Stimulated activated CD4-positive, alpha-beta T cell treated with anti-CD3 and anti-CD28 coated beads, Interleukin-12 subunit alpha, Interleukin-12 subunit beta, amount 100 ng/mL, for 24 hours (primary cell): ENCODE measurements around the gene CILP.
"Not testable (repeated sequence)": the region's sequence is repeated elsewhere in the genome, so short reads cannot be mapped to it uniquely, and the experiment has no call there.

Source experiments
- DNase-seq, 2 experiments: peaks; one replicate each; pipeline ENCODE4 v3.0.0-alpha.2; 2020; ENCODE audit warnings: low read depth in 2 of 2

The CILP gene

DNA sequence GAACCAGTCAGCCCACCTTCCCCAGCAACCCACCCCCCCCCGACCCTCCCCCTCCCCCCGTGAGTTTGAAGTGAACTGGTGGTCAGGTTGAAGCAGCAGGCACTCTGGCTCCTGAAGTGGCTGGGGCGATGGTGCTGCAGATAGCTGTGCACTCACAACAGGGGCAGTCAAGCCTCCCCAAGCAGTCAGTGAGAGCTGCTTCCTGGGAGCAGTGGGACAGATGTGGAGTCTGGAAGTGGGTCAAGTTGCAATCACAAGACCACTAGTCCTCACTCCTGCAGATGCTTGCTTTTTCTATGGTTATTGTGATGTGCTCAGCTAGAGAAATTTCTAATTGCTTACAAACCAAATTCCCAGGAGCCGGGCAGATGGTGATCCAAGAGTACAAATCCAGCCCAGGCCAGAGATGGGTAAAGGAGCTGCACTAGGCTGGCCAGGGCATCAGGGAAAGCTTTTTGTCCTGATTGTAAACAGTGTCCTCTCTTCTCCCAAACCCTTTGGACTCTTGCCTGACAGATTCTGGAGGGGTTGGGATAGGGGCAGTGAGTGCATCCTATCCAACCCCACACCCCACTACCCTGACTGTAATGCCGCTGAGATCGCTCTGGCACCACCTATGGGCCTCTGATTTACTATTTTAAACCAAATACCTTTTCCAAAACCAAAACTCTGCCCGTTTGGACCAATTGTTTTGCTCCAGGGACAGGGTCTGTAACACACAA, 16.3 kb downstream of the CILP start:
- no peak for DNase-seq

DNA sequence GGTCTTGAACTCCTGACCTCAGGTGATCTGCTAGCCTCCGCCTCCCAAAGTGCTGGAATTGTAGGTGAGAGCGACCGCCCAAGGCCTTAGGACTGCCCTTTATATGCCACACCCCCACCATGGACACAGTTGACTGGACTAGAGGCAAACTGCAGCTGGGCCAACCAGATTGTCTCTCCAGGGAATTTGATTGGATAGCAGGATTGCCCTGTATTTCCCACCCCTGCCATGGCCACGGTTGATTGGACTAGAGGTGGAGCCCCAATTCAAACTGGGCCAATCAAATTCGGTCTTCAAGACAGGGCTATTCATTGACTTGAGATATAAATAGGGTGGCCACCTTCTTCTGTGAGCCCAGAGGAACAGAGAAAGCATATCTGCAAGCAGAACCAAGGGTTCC, 19.3 kb downstream of the CILP start:
- DNase-seq, result no peak

GRCh38 chr15:65189102-65189740, 22.1 kb downstream of the CILP start:
- no peak for DNase-seq

GRCh38 chr15:65188472-65188871, 22.8 kb downstream of the CILP start:
- not testable (repeated sequence) for DNase-seq

DNA sequence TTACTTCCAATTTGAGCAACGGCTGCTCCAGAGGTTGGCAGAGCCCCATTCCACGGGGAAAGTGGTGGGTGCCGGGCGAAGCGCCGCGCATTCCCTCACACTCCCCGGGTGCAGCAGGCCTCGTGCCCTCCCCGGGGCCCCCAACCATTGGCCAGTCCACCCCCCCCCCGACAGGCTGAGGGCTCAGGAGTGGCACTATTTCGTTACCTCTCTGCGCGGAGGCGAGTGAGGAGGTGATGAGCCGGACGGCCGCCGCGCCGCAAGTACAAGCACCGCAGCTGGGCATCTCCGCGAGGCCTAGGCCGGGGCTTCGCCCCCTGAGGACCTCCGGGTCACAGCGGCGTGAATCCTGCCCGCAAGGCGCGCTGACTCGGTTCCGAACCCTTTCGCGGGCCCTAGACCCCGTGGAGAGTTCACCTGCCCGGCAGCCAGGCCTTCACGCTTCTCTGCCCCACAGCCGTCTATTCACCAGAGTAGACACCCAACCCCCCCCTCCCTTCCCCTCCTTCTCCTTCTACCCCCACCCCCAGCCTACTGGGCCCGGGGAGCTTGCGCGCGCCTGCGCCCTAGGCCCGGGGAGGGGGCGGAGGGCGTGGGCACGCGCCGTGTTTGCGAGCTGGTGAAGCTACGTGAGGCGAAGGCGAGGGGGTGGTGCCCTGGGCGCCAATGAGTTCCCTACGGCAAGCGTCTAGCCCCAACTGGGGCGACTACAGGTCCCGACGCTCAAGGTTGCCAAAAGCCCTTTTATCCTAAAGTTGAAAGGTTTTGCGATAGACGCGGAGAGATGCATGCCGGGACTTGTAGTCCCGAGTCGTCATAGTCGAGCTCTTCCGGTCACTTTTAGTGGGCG, 26.2 kb downstream of the CILP start, which contains the start of gene CLPX:
Gene CLPX (minus strand): TSS at position 475 of the 850 bp plus-strand sequence. CDS start 189 bp downstream, at position 286.
- DNase-seq, result peak; percentile 77

DNA sequence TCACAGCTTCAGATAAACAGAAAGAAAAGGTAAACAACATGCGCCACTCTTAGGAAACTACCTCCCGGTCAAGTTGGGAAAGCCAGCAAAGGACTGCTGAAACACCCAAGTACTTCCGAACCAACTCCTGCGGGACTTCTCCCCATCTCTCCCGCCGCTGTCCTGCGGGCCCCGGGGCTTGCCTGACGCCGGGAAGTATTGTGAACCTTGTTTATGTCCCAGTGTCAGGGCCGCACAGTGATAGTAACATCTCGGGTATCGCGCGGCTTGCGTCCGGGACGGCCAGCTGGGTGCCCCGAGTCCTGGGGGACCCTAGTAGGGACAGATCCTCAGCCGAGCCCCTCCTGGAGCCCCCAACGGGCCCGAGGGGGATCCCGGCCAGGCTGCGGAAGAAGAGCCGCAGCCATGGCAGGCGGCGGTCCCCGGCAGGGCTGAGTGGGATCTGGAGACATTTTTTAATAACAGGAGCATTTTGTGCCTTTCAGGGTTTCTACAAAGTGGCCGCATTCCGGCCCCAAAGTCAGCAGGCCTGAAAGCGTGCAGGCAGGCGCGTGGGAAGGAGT, 26.9 kb downstream of the CILP start:
- DNase-seq, result peak; percentile 6 to 18

- DNase-seq, result no peak
Observed at GRCh38 chr15:65183865-65184159, 27.5 kb downstream of the CILP start.

DNA sequence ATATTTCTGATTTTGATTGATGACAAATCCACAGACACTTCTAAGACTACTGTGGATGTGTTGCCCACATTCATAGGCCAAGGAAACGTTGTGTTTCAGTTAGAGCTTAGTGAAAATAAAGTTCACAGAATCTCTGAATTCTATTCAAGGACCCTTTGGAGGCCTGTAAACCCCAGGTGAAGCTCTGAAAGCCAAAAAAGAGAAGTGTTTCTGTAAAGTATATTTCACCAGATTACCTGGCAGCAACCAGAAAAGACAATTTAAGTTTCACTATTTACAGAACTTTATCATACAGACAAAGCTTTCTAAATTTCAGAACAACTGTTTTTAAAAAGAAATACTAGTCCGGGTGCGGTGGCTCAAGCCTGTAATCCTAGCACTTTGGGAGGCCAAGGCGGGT, 28.7 kb downstream of the CILP start:
- no peak for DNase-seq

GRCh38 chr15:65181582-65182353, 29.5 kb downstream of the CILP start:
- not testable (repeated sequence) for DNase-seq

- DNase-seq, result no peak
Observed at GRCh38 chr15:65180167-65180566, 31.1 kb downstream of the CILP start.

DNA sequence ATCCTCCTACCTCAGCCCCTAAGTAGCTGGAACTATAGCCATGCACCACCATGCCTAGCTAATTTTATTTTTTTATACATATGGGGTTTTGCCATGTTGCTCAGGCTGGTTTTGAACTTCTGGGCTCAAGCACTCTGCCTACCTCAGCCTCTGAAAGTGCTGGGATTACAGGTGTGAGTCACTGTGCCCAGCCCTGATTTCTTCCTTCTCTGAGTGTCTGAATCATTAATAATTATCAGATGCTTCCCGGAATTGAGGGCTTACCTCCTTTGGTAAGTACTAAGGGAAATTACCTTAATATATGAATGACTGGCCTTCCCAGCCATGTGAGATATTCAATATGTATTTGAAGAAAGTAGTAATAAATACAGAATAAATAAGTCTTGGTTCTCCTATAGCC, 33.4 kb downstream of the CILP start:
- DNase-seq, result no peak

GRCh38 chr15:65176056-65176455, 35.2 kb downstream of the CILP start:
- DNase-seq, result no peak

DNA sequence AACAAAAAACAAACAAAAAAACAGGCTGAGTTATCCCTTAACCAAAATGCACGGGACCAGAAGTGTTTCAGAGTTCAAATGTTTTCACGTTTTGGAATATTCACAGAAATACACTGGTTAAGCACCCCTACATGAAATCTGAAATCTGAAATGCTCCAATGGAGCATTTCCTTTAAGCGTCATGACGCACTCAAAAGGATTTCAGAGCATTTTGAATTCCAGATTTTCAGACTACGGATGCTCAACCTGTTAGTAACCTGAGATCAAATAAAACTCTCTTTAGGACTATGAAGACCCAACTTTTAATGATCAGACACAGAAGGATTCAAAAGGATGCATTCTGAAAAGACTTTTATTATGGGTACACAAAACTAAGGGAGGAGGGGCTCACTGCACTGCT, 35.8 kb downstream of the CILP start:
- DNase-seq, result no peak

GRCh38 chr15:65174509-65174908, 36.8 kb downstream of the CILP start:
- DNase-seq, result no peak

GRCh38 chr15:65172531-65172930, 38.7 kb downstream of the CILP start:
- no peak for DNase-seq

GRCh38 chr15:65171428-65171827, 39.8 kb downstream of the CILP start:
- DNase-seq, result no peak

- DNase-seq, result no peak
Observed at GRCh38 chr15:65165875-65166274, 45.4 kb downstream of the CILP start.

DNA sequence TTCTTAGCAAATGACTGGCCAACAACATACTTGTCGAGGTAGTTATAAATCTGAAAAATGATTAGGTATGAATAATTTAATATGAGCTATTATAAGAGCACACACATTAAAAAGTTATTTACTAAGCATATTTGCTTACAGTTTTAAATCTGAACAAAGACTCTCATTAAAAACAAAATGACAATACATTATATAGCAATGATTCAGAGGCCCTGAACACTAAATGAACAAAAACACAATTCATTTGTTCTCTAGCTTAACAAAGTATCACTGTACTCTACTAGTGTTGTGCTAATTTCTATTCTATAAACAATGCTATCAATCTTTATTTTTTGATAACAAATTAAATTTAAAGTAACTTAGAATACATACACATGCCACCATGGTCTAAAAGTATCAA, 47.1 kb downstream of the CILP start:
- no peak for DNase-seq

DNA sequence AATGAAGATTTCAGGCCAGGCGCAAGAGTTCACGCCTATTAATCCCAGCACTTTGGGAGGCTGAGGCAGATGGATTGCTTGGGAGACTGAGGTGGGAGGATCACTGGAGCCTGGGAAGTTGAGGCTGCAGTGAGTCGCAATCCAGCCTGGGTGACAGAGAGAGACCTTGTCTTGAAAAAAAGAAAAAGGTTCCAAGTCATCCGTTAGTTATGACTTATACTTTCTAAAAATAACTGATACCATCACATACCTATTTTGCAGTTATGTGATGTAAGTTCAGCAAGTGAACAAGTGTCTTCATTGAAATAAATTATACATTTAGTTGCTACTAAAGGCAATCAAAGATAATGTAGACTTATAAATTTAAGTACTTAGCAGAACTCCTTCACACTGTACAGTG, 48.2 kb downstream of the CILP start:
- no peak for DNase-seq

GRCh38 chr15:65156692-65157091, 54.6 kb downstream of the CILP start:
- no peak for DNase-seq

- DNase-seq, result no peak
Observed at GRCh38 chr15:65154720-65155119, 56.6 kb downstream of the CILP start.

DNA sequence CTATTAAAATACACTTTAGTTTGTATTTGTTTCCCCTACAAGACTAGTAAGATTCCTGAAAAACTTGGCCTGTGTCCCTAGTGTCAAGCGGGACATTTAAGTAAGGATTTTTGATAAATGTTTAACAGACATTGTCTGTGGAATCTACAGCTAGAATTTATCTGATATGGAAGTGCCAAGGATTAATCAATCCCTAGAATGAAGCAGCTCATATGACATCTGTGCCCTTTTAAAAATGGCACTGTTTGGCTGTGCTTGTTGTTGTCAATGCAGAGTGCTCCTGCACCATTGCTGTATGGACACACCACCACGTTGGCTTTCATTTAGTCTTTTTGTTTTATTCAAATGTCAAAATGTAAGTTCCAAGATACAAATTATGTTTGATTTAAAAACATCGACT, 63.4 kb downstream of the CILP start:
- no peak for DNase-seq
